GM12878 (cell line): ENCODE data around the gene SPATA18. TPM values are rescaled to one million over a fixed set of nuclear protein-coding genes. Genes with fewer than 3 reads are reported as not detected.

Experiments
- ATAC-seq: fragments of 200-7000 bp; cut with Tn5 transposase; 3 replicates; pipeline ENCODE4 v1.9.1; 2020; ENCODE audit warnings: mild to moderate bottlenecking, moderate library complexity
- BruUV-seq: library from RNA; stranded (reverse); fragments of 400-500 nt; replicated peaks from 2 replicates; lab custom pipeline; 2021; lab: Mats Ljungman, UMichigan
- CTCF ChIA-PET: fragments of 300-600 bp; sonication (Branson Sonifier 250); formaldehyde crosslinking; extraction: SDS; loops from one replicate; lab custom pipeline; 2021; ENCODE audit warnings: inconsistent platforms; lab: Yijun Ruan, JAX
- POLR2A ChIA-PET: fragments of 350-600 bp; formaldehyde crosslinking; extraction: SDS; loops from one replicate; lab custom pipeline; 2021; ENCODE audit warnings: inconsistent platforms; lab: Charles Lee
- RAD21 ChIA-PET: fragments of 300-600 bp; sonication (Branson Sonifier 250); formaldehyde crosslinking; loops from one replicate; lab custom pipeline; 2023; ENCODE audit warnings: antibody characterized with exemption; ENCODE audit not compliant: unreplicated experiment; lab: Charles Lee
- SMC1A ChIA-PET: fragments of 300-600 bp; sonication (Branson Sonifier 250); formaldehyde crosslinking; loops from one replicate; lab custom pipeline; 2023; ENCODE audit not compliant: unreplicated experiment, uncharacterized antibody; lab: Charles Lee
- DNase-seq: peaks from one replicate; pipeline ENCODE4 v3.0.0-alpha.2; 2011; ENCODE audit warnings: low read depth, low spot score
- FAIRE-seq: peaks from 3 replicates; lab custom pipeline; 2011; peaks lifted over from hg19 to GRCh38; lab: Jason Lieb, UNC
- H2AFZ ChIP-seq: 2 replicates; pipeline ENCODE4 v1.6.0; 2011; ENCODE audit warnings: low read depth, low read length, control low read depth; ENCODE audit not compliant: control insufficient read depth
- H3K27ac ChIP-seq: 2 replicates; pipeline ENCODE4 v1.5.1; 2011; ENCODE audit warnings: control low read depth; ENCODE audit not compliant: control insufficient read depth, insufficient read depth
- H3K27me3 ChIP-seq, 2 experiments: replicated peaks in 1 of 2; 2 replicates each; pipeline versions ENCODE4 v1.6.0 to v1.6.1; 2011; ENCODE audit warnings: low read length in 1 of 2; ENCODE audit not compliant: control insufficient read depth in 2 of 2, insufficient read depth in 2 of 2
- H3K36me3 ChIP-seq, 2 experiments: 2 replicates each; pipeline ENCODE4 v1.5.1; 2011; ENCODE audit warnings: low read length in 1 of 2; ENCODE audit not compliant: control insufficient read depth in 2 of 2, insufficient read depth in 2 of 2
- H3K4me1 ChIP-seq: 2 replicates; pipeline ENCODE4 v1.6.1; 2011; ENCODE audit warnings: mild to moderate bottlenecking, low read length, moderate library complexity, mixed read lengths; ENCODE audit not compliant: control insufficient read depth, insufficient read depth
- H3K4me2 ChIP-seq: 2 replicates; pipeline ENCODE4 v1.6.0; 2011; ENCODE audit warnings: control low read depth; ENCODE audit not compliant: control insufficient read depth, insufficient read depth
- H3K4me3 ChIP-seq: fragments of 200-600 bp; sonication (generic); 2 replicates; pipeline ENCODE4 v1.5.1; 2016
- H3K79me2 ChIP-seq: 2 replicates; pipeline ENCODE4 v1.6.0; 2011; ENCODE audit warnings: low read length; ENCODE audit not compliant: control insufficient read depth, insufficient read depth
- H3K9ac ChIP-seq: 2 replicates; pipeline ENCODE4 v1.8.0; 2011; ENCODE audit warnings: low read length, control low read depth, mixed read lengths; ENCODE audit not compliant: control insufficient read depth, insufficient read depth
- H3K9me3 ChIP-seq: replicated peaks from 3 replicates; pipeline ENCODE4 v1.5.1; 2011; ENCODE audit warnings: mild to moderate bottlenecking, low read length; ENCODE audit not compliant: control insufficient read depth, insufficient read depth
- H4K20me1 ChIP-seq: 2 replicates; pipeline ENCODE4 v1.6.0; 2011; ENCODE audit not compliant: control insufficient read depth, insufficient read depth
- ATF2 ChIP-seq: IDR thresholded peaks from 2 replicates; pipeline ENCODE4 v1.6.1; 2012; ENCODE audit warnings: low read length, inconsistent platforms
- ATF7 ChIP-seq: fragments of 450-650 bp; IDR thresholded peaks from 2 replicates; pipeline ENCODE4 v1.6.1; 2016; ENCODE audit warnings: low read depth, mild to moderate bottlenecking
- POLR2A ChIP-seq: IDR thresholded peaks from 2 replicates; pipeline ENCODE4 v1.6.1; 2011; ENCODE audit warnings: low read depth, mild to moderate bottlenecking, low read length
- PRDM15 ChIP-seq: fragments of 450-650 bp; formaldehyde crosslinking; IDR thresholded peaks from 2 replicates; pipeline ENCODE4 v1.4.0; 2020; ENCODE audit warnings: mild to moderate bottlenecking, moderate library complexity
- RUNX3 ChIP-seq: IDR thresholded peaks from 2 replicates; pipeline ENCODE4 v1.6.1; 2012; ENCODE audit warnings: low read length, inconsistent platforms
- SMAD1 ChIP-seq: fragments of 450-650 bp; IDR thresholded peaks from 2 replicates; pipeline ENCODE4 v1.6.1; 2018; ENCODE audit warnings: mild to moderate bottlenecking, low read depth; ENCODE audit not compliant: partially characterized antibody
- WGBS: methylation state at CpG from one replicate; pipeline ENCODE4 v1.1.6; 2016; ENCODE audit warnings: low lambda C conversion rate; ENCODE audit not compliant: insufficient replicate concordance, insufficient coverage; ENCODE audit errors: missing lambda C conversion rate; 5-methylcytosine and 5-hydroxymethylcytosine counted together
- in situ Hi-C: fragments of 300-500 bp; cut with MboI; formaldehyde crosslinking; loops from 9 replicates; pipeline ENCODE4 v1.14.3; 2018; ENCODE audit warnings: mixed read lengths
- intact Hi-C: fragments of 100-400 bp; cut with micrococcal nuclease; formaldehyde crosslinking; loops from one replicate; pipeline ENCODE4 v1.14.2; 2022; ENCODE audit not compliant: unreplicated experiment
- polyA plus RNA-seq, 11 experiments: library from polyadenylated mRNA; depleted of rRNA in 4 of 11; unstranded in 6 of 11; stranded (reverse) in 5 of 11; fragments of >200 nt; fragmentation: Nextera tagmentation in 4 of 11; fragmentation: Illumina TruSeq in 1 of 11; extraction: Ambion mirVana in 4 of 11; extraction: Trizol in 1 of 11; gene quantifications; 1 replicate in 1 of 11; 2 replicates in 10 of 11; pipeline versions ENCODE4 v1.2.1 to v1.2.3, GENCODE V29; 2011 to 2016; ENCODE audit warnings: inconsistent platforms in 2 of 11, missing spikeins in 2 of 11, low read depth in 1 of 11
- total RNA-seq, 4 experiments: library from RNA; depleted of rRNA in 3 of 4; stranded (reverse); fragments of >200 nt in 3 of 4; fragmentation: Illumina TruSeq in 1 of 4; extraction: Trizol in 1 of 4; gene quantifications; 2 replicates each; pipeline versions ENCODE4 v1.2.1 to v1.2.3, GENCODE V29; 2013 to 2021

The SPATA18 gene
- total and polyA plus RNA-seq, 10 of the 15 experiments (the other 5 are each of a cell fraction or from before 2014, with no cell fraction given): 0.39 to 4.5 (median 1.9) TPM

- 8% methylated on average over 1 of the region's 1 CpG for WGBS
- no peak for DNase-seq
- no peak for ATAC-seq
- SMC1A ChIA-PET: interaction anchor here (1.8 kb wide), 1 partner anchor 9 kb away, joined by 6 read pairs; no protein-coding TSS in a partner anchor
- Histone ChIP-seq H3K4me3 (no peak overlapping the region), H3K27me3 (no peaks in the 10 kb centered on the region), H3K36me3 (no peaks in the 10 kb centered on the region), H3K27ac (no peak overlapping the region), H4K20me1 (no peaks in the 10 kb centered on the region), H3K4me1 (no peaks in the 10 kb centered on the region), H3K79me2 (no peaks in the 10 kb centered on the region), H3K9me3 (no peaks in the 10 kb centered on the region), H3K4me2 (no peak overlapping the region), H2AFZ (no peak overlapping the region), H3K9ac (no peak overlapping the region)
- POLR2A ChIA-PET: no interaction called here
- CTCF ChIA-PET: interaction anchor here (0.7 kb wide), 1 partner anchor 12 kb away, joined by 3 read pairs; no protein-coding TSS in a partner anchor
- RAD21 ChIA-PET: no interaction called here
- BruUV-seq: no TSS peak
- intact Hi-C loops: no loop called here
- no peak for FAIRE-seq
- TF ChIP-seq RUNX3 (no peak), PRDM15 (CRISPR knock-in tag) (no peak), ATF2 (no peak), ATF7 (no peak), SMAD1 (no peak), POLR2A (no peak)
- in situ Hi-C loops: no loop called here
These were observed 55.1 kb downstream of the SPATA18 start for GRCh38 chr4:52106191-52106590.
